ENCODE measurements around the gene EXO1.
"Not testable (repeated sequence)": the region's sequence is repeated elsewhere in the genome, so short reads cannot be mapped to it uniquely, and the experiment has no call there.

The EXO1 gene

DNA sequence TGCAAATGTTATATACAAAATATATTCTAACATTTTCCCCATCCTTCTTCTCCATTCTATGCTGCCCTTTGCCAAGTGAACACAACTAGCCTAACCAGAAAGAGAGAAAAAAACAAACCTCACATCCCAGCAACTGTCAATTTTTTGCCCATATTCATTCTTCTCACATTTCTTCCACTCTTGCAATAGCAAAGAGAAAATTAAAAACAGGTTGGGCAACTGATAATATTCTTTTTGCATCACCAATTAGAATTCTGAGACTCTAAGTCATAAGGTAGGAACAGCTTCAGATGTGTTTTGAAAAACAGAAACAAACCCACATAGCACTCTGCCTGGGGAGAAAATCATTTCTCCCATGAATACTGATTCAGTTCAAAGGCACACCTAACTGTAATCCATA, 25.2 kb upstream of the EXO1 start:
- H3K4me3 ChIP-seq (replicated peaks; ENCODE audit: low read depth, low read length), result no peak overlapping the region
- no peak for DNase-seq (ENCODE audit: low read depth)
- TF ChIP-seq, protein P1, sequence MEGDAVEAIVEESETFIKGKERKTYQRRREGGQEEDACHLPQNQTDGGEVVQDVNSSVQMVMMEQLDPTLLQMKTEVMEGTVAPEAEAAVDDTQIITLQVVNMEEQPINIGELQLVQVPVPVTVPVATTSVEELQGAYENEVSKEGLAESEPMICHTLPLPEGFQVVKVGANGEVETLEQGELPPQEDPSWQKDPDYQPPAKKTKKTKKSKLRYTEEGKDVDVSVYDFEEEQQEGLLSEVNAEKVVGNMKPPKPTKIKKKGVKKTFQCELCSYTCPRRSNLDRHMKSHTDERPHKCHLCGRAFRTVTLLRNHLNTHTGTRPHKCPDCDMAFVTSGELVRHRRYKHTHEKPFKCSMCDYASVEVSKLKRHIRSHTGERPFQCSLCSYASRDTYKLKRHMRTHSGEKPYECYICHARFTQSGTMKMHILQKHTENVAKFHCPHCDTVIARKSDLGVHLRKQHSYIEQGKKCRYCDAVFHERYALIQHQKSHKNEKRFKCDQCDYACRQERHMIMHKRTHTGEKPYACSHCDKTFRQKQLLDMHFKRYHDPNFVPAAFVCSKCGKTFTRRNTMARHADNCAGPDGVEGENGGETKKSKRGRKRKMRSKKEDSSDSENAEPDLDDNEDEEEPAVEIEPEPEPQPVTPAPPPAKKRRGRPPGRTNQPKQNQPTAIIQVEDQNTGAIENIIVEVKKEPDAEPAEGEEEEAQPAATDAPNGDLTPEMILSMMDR (IDR thresholded peaks at IDR 0.05; ENCODE audit: low read length, missing control alignments), result no peak

DNA sequence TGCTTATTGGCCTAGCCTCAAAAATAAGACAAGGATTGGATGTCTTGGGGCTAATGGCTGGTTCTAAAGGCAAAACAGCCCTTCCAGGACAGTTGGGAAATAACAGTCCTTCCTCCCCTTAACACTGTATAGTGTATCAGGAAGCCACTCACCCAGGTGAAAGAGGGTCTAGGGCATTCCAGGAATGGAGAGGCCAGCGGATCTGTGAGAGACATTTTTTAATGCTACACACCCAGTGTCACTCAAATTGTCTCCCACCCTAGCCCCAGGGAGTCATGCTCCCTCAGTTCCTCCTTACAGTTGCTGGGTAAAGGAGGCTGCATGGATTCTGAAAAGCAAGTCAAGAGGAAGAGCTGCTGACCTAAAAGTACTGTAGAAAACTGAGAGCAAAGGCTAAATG, 24.1 kb upstream of the EXO1 start:
- no peak overlapping the region for H3K4me3 ChIP-seq (replicated peaks; ENCODE audit: low read depth, low read length)
- TF ChIP-seq, protein P1 (IDR thresholded peaks at IDR 0.05; ENCODE audit: low read length, missing control alignments), result no peak
- DNase-seq (ENCODE audit: low read depth), result no peak

DNA sequence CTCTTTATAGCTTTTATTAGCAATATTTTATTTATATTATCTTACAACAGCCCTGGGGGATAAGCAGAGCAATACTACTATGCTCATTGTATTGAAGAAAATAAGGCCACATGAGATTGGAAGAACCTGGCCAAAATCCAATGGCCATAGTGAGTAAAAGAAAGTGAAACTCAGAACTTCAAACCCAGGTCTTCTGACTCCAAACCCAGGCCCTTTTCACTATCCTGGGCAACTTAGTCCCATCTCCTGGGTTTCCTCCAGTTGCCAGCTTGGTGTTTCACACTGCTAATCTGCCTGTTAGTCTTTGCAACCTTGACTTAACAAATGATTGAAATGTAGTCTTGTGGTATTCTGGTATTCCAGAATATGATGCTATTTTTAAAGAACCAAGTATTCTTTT, 22.4 kb upstream of the EXO1 start:
- TF ChIP-seq, protein P1 (IDR thresholded peaks at IDR 0.05; ENCODE audit: low read length, missing control alignments), result no peak
- no peak overlapping the region for H3K4me3 ChIP-seq (replicated peaks; ENCODE audit: low read depth, low read length)
- DNase-seq (ENCODE audit: low read depth), result peak; percentile 14

DNA sequence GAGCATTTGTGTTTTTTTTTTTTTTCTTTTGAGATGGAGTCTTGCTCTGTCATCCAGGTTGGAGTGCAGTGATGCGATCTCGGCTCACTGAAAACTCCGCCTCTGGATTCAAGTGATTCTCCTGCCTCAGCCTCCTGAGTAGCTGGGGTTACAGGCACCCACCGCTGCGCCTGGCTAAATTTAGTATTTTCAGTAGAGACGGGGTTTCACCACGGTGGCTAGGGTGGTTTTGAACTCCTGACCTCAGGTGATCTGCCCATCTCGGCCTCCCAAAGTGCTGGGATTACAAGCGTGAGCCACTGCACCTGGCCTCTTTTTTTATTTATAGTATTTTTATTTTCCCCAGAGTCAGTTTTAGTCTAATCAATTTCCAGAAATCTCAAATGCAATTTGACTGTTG, 21.4 kb upstream of the EXO1 start:
- not testable (repeated sequence) for DNase-seq (ENCODE audit: low read depth); H3K4me3 ChIP-seq (replicated peaks; ENCODE audit: low read depth, low read length)

DNA sequence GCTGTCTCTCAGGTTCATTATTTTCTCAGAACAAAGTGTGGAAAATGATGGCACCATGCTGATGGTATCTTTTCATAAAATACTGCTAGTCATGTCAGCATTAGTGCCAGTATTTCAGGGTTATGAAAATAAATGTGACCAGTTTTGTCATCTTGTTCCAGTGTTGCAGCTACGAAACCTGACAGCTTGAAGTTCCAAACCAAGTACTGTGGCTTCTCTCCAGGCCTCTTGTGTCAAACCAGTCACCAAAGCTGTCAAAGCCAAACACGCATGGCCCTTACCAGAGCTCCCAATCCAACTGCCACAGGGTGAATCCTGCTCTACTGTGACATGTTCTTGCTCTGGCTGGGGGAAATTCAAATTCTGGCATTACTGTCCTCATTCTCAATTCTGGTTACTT, 20.7 kb upstream of the EXO1 start:
- H3K4me3 ChIP-seq (replicated peaks; ENCODE audit: low read depth, low read length), result no peak overlapping the region
- DNase-seq (ENCODE audit: low read depth), result no peak
- TF ChIP-seq, protein P1 (IDR thresholded peaks at IDR 0.05; ENCODE audit: low read length, missing control alignments), result no peak

DNA sequence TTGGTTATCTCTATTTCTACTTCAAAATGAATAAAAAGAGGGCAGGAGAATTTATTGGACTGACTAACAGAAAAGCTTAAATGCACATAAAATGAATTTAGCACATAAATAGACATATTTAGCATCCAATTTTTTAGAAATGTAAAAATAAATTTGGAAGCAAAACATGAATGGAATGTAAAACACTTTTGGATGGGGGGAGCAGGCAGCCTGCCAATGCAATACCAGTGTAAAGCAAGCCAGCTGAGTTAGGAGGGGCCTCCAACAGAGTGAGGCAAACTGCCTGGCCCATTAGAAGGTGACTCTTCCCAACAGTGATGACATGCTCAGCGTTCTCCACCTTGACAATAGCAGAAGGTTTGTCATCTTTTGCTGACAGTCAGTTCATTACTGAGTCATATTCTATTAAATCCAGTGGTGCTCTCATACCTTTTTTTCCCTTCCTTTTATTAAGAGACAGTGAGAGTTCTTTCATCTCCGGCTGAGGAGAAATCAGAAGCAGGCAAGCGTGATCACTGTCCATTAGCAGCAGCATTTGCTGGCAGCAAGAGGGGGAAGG, 19.5 kb upstream of the EXO1 start:
- TF ChIP-seq, protein P1 (IDR thresholded peaks at IDR 0.05; ENCODE audit: low read length, missing control alignments), result no peak
- H3K4me3 ChIP-seq (replicated peaks; ENCODE audit: low read depth, low read length), result no peak overlapping the region
- no peak for DNase-seq (ENCODE audit: low read depth)

DNA sequence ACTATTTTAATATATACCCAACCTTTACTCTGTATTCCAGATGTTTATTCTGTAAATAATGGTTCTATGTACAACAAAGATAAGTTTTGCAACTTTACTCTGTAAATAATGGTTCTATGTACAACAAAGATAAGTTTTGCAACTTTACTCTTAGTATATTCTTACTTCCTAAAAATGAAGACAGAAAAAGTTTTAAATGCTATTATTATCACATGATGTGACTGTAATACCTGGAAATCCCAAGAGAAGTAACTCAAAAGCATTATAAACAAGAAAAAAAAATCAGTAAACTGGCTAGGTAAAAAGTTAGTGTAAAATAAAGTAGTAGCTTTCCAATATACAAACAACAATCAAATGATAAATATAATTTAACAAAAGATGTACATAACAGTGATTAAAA, 18.5 kb upstream of the EXO1 start:
- TF ChIP-seq, protein P1 (IDR thresholded peaks at IDR 0.05; ENCODE audit: low read length, missing control alignments), result no peak
- no peak for DNase-seq (ENCODE audit: low read depth)
- no peak overlapping the region for H3K4me3 ChIP-seq (replicated peaks; ENCODE audit: low read depth, low read length)

Measured in fibroblast of pulmonary artery (primary cell).